Measurements from ENCODE around the gene DHX8. TPM values are rescaled to one million over a fixed set of nuclear protein-coding genes. Genes with fewer than 3 reads are reported as not detected.

The DHX8 gene
- total RNA-seq, 1 experiment from 2014 or later: 54.1 TPM

DNA sequence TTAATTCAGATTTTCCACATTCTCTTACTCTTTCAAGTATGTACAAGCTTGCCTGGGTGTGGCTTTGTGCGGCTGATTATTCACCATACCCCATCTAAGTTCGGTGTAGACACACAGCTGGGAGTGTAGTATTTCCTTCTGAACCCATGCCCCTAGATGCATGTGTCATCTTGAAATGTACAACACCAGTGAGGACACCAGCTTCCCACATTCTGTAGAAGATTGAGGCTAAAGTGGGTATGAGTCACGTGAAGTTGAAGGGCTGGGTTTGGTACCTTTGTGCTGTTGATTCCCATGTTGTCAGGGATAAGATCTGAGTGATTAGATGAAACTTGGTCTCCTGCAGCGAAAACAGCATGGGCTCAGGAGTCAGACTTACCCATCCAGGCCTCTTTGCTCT lies 14.6 kb upstream of the DHX8 start:
- TF ChIP-seq CTCF (conservative IDR thresholded peaks at IDR 0.05): no peak
- Mint-ChIP-seq H3K9me3 (no peaks in the 10 kb centered on the region), H3K27me3 (ENCODE audit: low read depth) (no peaks in the 10 kb centered on the region; the same call in 1 of the 2 replicates), H3K4me3 (no peak overlapping the region), H3K27ac (no peak overlapping the region), H3K4me1 (no peaks in the 10 kb centered on the region), H3K36me3 (ENCODE audit: insufficient read depth in 1 of 3, low read depth in 3 of 3) (no peaks in the 10 kb centered on the region)
- Histone ChIP-seq H2BK5ac (ENCODE audit: insufficient read length, low read length) (no peak overlapping the region), H3K4ac (ENCODE audit: low read depth, low read length) (no peak overlapping the region), H3K4me1 (ENCODE audit: insufficient read depth, low read length) (no peaks in the 10 kb centered on the region), H3K9ac (ENCODE audit: extremely low read depth, insufficient read length, low read length) (no peak overlapping the region), H3T11ph (ENCODE audit: low read length) (no peak overlapping the region), H3K79me2 (ENCODE audit: insufficient read depth, low read length) (no peaks in the 10 kb centered on the region), H3K18ac (ENCODE audit: insufficient read length, low read depth, low read length) (no peak overlapping the region), H3K27me3 (ENCODE audit: insufficient read depth, low read length) (no peaks in the 10 kb centered on the region), H2AFZ (ENCODE audit: low read length) (no peak overlapping the region), H3K23me2 (ENCODE audit: insufficient read length, low read depth, low read length, poor library complexity, severe bottlenecking) (no peaks in the 10 kb centered on the region), H2BK12ac (ENCODE audit: insufficient read length, low read depth, low read length) (no peak overlapping the region), H3K9me3 (ENCODE audit: control insufficient read depth, low read depth, low read length) (no peaks in the 10 kb centered on the region), H3K79me1 (ENCODE audit: insufficient read depth, low read depth, low read length, poor library complexity, severe bottlenecking) (no peaks in the 10 kb centered on the region), H3K14ac (ENCODE audit: insufficient read depth, low read length) (no peak overlapping the region), H4K20me1 (ENCODE audit: control insufficient read depth, insufficient read depth, insufficient read length) (no peaks in the 10 kb centered on the region), H2BK120ac (ENCODE audit: low read depth, low read length, poor library complexity, severe bottlenecking) (no peak overlapping the region), H4K91ac (ENCODE audit: insufficient read length, low read depth, low read length) (no peak overlapping the region), H4K8ac (replicated peaks; ENCODE audit: insufficient read length, low read depth, low read length) (no peak overlapping the region), H3K4me2 (ENCODE audit: insufficient read depth, insufficient read length, low read length) (no peak overlapping the region), H3K23ac (ENCODE audit: insufficient read length, low read depth, low read length) (no peak overlapping the region), H4K5ac (ENCODE audit: insufficient read length, low read depth, low read length) (no peak overlapping the region), H2AK5ac (ENCODE audit: insufficient read length, low read length) (no peak overlapping the region), H3K27ac (ENCODE audit: insufficient read length, low read depth, low read length) (no peak overlapping the region), H3K56ac (ENCODE audit: insufficient read length, low read depth, low read length) (no peak overlapping the region), H2BK15ac (ENCODE audit: low read depth, low read length) (no peak overlapping the region), H2BK20ac (ENCODE audit: low read depth, low read length, poor library complexity, severe bottlenecking) (no peak overlapping the region)
- DNase-seq: no peak
- no CpG with 5 or more reads among the region's 4 CpGs for WGBS (ENCODE audit: extremely low coverage, insufficient read length, low lambda C conversion rate)

Data from H9 (cell line).